ENCODE data around the gene MST1. TPM values are rescaled to one million over a fixed set of nuclear protein-coding genes. Genes with fewer than 3 reads are reported as not detected.

Gene MST1
- total and polyA plus RNA-seq, 5 experiments from 2014 or later = 0.29 to 13.7 (median 1.1) TPM

DNA sequence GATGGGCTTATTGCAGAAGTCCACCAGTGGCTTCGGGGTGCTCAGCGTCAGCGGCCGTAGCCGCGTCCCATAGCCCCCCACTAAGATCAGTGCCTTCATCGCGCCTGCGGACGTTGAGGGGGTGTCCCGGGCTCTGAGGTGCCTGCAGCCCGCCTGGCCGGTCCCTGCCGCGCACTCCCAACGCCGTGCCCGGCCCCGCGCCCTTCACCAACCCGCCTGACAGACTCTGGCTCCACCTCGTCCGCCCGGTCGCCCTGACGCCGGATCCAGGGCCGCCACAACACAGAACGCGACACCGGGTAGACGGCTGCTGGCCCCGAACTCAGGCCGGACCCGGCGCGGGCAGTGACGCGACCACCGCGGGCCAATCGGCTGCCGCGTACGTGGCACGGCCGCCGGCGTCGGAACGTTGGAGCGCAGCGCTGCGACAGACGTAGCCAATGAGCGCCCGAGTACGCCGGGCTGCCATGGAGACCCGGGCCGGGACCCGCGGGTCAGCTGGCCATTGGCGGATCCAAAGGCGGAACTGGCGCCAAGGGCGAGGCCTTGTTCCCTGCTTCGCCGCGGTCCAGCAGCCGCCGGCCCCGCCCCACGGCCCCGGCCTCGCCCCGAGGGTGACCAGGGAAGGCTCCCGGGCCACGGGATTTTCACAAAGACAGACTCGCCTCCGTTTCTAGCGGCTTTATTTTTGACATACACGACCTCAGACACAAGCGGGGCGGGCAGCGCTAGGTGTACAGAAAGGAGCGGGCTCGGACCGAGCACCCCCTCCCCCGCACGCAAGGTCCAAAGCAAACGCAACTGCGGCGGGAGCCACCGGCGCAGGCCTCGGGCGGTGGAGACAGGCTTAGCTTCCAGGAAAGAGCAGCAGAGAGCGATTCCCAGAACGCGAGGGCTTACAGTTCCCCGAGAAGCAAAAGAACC is 34.6 kb upstream of the MST1 start, which contains the start of gene GMPPB:
Gene GMPPB (minus strand): TSS at position 324 of the 924 bp plus-strand sequence. CDS start 225 bp downstream, at position 99.
- Mint-ChIP-seq H3K36me3 (peaks cover 0 to 8% (median 0%) of the 10 kb centered on the region in 3 donors), H3K9me3 (no peaks in the 10 kb centered on the region), H3K27me3 (no peaks in the 10 kb centered on the region), H3K27ac (peak within 1 kb of the TSS; percentile 80 to 98 (median 96)), H3K4me3 (peak within 1 kb of the TSS; percentile 87 to 97 (median 93)), H3K4me1 (peaks cover 16 to 41% (median 37%) of the 10 kb centered on the region in 4 donors)
- POLR2A ChIA-PET = interaction anchor here (0.6 to 2.6 kb wide), 9 partner anchors 9 to 295 kb away, joined by 3 to 7 read pairs (median 4); partner anchors contain the start of genes INKA1, NICN1 and RBM6
- ATAC-seq = peak; percentile 76
- peak; percentile 85 to 93 (median 88) for DNase-seq

DNA sequence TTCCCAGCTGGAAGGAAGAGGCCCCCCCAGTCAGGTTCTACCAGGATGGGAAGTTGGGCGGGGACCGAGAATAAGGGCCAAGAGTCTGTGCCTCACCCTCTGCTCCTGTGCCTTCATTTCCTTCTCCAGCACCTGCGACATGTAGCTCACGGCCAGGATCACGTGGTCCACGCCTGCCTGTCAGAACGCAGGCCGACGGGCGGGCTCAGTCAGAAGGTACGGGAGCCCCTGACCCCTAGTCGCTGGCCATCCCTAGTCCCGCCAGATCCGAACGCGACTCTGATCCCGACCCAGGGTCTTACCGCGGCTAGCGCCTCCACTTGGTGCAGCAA is 34.0 kb upstream of the MST1 start:
- Mint-ChIP-seq H3K36me3 (peaks cover 0 to 6% (median 0%) of the 10 kb centered on the region in 3 donors), H3K27me3 (no peaks in the 10 kb centered on the region), H3K27ac (peak overlapping the region; percentile 80 to 98 (median 96)), H3K4me1 (peaks cover 20 to 47% (median 43%) of the 10 kb centered on the region in 4 donors), H3K4me3 (peak overlapping the region; percentile 87 to 97 (median 93)), H3K9me3 (no peaks in the 10 kb centered on the region)
- ATAC-seq (peak; percentile 15 to 22), DNase-seq (peak; percentile 35 to 74 (median 50))
- POLR2A ChIA-PET = interaction anchor here (0.6 to 2.6 kb wide), 9 partner anchors 9 to 294 kb away, joined by 3 to 7 read pairs (median 4); partner anchors contain the start of genes INKA1, NICN1 and RBM6

GRCh38 chr3:49722896-49723295 is 33.6 kb upstream of the MST1 start:
- Mint-ChIP-seq H3K9me3 (no peaks in the 10 kb centered on the region), H3K36me3 (peaks cover 0 to 2% (median 0%) of the 10 kb centered on the region in 3 donors), H3K27ac (peak overlapping the region; percentile 80 to 98 (median 96)), H3K4me3 (peak overlapping the region; percentile 87 to 97 (median 93)), H3K4me1 (peaks cover 20 to 47% (median 43%) of the 10 kb centered on the region in 4 donors), H3K27me3 (no peaks in the 10 kb centered on the region)
- ATAC-seq (no peak), DNase-seq (no peak)
- POLR2A ChIA-PET = interaction anchor here (0.6 to 2.6 kb wide), 6 partner anchors 8 to 294 kb away, joined by 3 to 7 read pairs (median 3); partner anchors contain the start of genes INKA1, NICN1 and RBM6

DNA sequence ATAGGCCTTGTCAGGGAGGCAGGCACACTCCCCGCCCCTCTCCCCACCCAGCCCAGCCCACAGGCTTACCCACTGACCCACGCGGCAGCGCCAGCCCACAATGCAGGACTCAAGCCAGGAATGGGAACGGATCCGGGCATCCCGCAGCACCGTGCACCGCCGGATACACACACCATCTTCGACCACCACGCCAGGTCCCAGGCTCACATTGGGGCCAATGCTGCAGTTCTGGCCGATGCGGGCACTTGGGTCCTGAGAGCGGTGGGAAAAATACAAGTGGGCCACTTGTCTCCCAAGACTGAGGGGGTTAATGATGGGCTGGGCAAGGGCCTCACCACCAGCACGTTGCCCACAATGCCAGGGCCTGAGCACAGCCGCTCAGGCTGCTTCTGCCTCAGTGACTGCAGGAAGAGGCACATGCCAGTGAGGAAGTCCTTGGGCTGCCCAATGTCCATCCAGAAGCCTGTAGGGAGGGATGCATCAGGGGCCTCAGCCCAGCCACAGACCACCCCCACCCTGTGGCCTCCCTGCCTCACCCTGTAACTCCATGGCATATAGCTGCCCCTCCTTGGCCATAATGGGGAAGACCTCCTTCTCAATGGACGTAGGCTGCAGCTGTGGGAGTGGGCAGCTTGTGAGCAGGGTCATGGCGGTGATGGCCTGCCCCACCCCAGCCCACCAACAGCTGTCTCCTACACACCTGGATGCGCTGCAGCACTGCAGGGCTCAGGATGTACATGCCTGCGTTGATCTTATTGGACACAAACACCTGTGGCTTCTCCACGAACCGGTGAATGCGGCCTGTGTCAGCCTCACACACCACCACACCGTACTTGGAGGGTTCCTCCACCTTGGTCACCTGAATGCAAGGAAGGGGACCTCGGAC is 32.9 kb upstream of the MST1 start:
- no peak for ATAC-seq
- Mint-ChIP-seq H3K4me1 (peaks cover 20 to 49% (median 45%) of the 10 kb centered on the region in 4 donors), H3K36me3 (no peaks in the 10 kb centered on the region), H3K27me3 (no peaks in the 10 kb centered on the region), H3K4me3 (peak overlapping the region; percentile 68 to 97 (median 92)), H3K9me3 (no peaks in the 10 kb centered on the region), H3K27ac (peak overlapping the region in 9 of 10 donors; percentile 80 to 98 (median 95))
- POLR2A ChIA-PET = interaction anchor here (1.2 to 2.6 kb wide), 4 partner anchors 7 to 218 kb away, joined by 3 to 7 read pairs (median 4); partner anchors contain the start of genes INKA1 and RBM6
- DNase-seq = no peak

GRCh38 chr3:49721596-49721895 is 32.3 kb upstream of the MST1 start:
- H3K4me3 Mint-ChIP-seq = peak overlapping the region in 4 of 10 donors; percentile 45 to 93 (median 70)
- H3K9me3 Mint-ChIP-seq = no peaks in the 10 kb centered on the region
- DNase-seq (no peak), ATAC-seq (no peak)
- POLR2A ChIA-PET = interaction anchor here (1.2 to 2.6 kb wide), 3 partner anchors 9 to 627 kb away, joined by 3 to 7 read pairs (median 4); partner anchors contain the start of genes QRICH1 and RBM6
- H3K36me3 Mint-ChIP-seq = no peaks in the 10 kb centered on the region
- H3K27me3 Mint-ChIP-seq = no peaks in the 10 kb centered on the region
- H3K27ac Mint-ChIP-seq = peak overlapping the region in 5 of 10 donors; percentile 16 to 91 (median 67)
- peaks cover 20 to 49% (median 45%) of the 10 kb centered on the region in 4 donors for H3K4me1 Mint-ChIP-seq

GRCh38 chr3:49720855-49721595 is 31.8 kb upstream of the MST1 start:
- Mint-ChIP-seq H3K4me1 (peaks cover 20 to 49% (median 45%) of the 10 kb centered on the region in 4 donors), H3K9me3 (no peaks in the 10 kb centered on the region), H3K27me3 (no peaks in the 10 kb centered on the region), H3K36me3 (no peaks in the 10 kb centered on the region), H3K27ac (peak overlapping the region; percentile 13 to 91 (median 56)), H3K4me3 (peak overlapping the region in 9 of 10 donors; percentile 12 to 93 (median 47))
- DNase-seq = no peak
- POLR2A ChIA-PET = interaction anchor here (0.7 to 2.6 kb wide), 6 partner anchors 9 to 627 kb away, joined by 3 to 7 read pairs (median 4); partner anchors contain the start of genes IP6K1, QRICH1 and RBM6
- ATAC-seq = no peak

DNA sequence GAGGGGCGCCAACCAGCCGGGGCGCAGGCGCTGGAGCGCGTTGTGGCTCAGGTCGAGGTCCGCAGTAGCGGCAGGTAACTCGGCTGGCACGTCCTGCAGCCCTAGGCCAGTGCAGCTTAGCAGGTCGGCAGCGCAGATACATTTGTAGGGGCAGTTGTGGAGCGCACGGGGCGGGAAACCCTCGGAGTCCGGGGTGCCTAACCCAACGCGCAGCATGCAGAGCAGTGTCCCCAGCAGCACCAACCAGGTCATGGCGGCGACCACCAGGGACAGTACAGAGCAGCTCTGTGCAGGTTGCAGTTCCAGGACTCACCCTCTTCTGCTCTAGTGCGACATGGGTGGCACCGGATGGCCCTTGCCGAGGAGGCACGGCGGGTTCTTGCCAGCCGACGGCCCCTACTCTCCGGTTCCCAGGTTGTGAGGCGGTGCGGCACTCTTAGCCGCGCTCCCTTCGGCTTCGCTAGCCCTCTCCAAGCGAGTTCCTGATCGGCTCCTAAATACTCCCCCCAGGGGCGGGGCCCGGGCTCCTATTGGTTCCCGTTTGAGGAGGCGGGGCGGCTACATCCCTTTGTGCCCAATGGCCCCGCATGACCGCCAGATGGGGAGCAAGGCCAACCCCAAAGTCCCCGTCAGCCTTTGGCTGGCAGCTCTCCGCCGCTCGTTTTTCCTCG is 30.1 kb upstream of the MST1 start, which contains the start of gene AMIGO3:
Gene AMIGO3 (minus strand): TSS at position 471 of the 671 bp plus-strand sequence. CDS start 219 bp downstream, at position 252.
- Mint-ChIP-seq H3K4me3 (peak within 1 kb of the TSS; percentile 89 to 95 (median 92)), H3K36me3 (no peaks in the 10 kb centered on the region), H3K27ac (peak within 1 kb of the TSS; percentile 84 to 97 (median 94)), H3K27me3 (no peaks in the 10 kb centered on the region), H3K9me3 (no peaks in the 10 kb centered on the region), H3K4me1 (peaks cover 22 to 48% (median 43%) of the 10 kb centered on the region in 4 donors)
- POLR2A ChIA-PET = interaction anchor here (0.7 to 1.7 kb wide), 14 partner anchors 13 to 574 kb away, joined by 3 to 9 read pairs (median 4); partner anchors contain the start of genes INKA1, IP6K1, RBM6 and UBA7
- DNase-seq (peak; percentile 83 to 95 (median 88)), ATAC-seq (peak; percentile 77 to 82)

GRCh38 chr3:49718858-49719213 is 29.6 kb upstream of the MST1 start:
- H3K9me3 Mint-ChIP-seq = no peaks in the 10 kb centered on the region
- no peak for ATAC-seq
- POLR2A ChIA-PET = interaction anchor here (0.8 to 1.7 kb wide), 10 partner anchors 12 to 221 kb away, joined by 3 to 9 read pairs (median 4); partner anchors contain the start of genes INKA1, IP6K1, RBM6 and UBA7
- H3K27me3 Mint-ChIP-seq = no peaks in the 10 kb centered on the region
- H3K36me3 Mint-ChIP-seq = no peaks in the 10 kb centered on the region
- H3K4me1 Mint-ChIP-seq = peaks cover 22 to 49% (median 39%) of the 10 kb centered on the region in 4 donors
- no peak for DNase-seq
- peak overlapping the region in 9 of 10 donors; percentile 72 to 97 (median 93) for H3K27ac Mint-ChIP-seq
- H3K4me3 Mint-ChIP-seq = peak overlapping the region; percentile 89 to 95 (median 92)

DNA sequence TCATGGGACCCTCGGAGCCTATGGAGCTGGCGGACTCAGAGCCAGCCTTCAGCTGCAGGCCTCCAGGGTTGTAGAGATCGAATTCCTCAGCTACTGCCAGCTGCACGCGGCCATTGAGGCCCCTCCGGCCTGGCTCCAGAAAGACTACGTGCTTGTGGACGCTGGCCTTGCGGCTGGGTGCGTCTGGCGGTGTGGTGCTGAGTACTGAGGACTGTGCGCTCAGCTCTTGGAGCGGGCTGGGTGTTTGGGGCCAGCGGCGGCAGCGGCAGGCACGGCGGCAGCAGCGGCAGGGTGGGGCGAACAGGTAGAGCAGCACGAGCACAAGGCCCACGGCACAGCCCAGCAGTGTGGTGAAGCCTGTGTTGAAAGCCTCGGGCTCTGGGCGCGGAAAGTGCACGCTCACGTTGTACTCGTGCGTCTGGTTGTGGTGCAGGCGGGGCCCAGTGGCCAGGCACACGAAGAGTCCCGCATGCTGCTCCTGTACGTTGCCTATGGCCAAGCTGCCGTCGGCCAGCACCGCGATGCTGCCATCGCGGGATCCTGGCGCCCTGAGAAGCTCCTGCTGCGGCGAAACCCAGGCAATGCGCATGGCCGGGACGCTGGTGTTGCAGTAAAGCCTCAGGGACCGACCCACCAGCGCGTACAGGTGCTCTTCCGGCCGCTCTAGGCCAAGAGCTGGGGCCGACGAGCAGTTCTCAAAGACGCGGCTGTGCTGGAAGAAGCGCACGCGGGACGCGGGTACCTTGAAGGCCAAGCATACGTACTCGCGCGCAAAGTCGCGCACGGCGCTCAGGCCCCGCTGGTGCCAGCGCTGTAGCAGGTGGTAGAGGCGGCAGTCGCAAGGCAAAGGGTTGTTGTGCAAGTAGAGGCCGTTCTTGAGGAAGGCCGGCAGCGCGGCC is 28.9 kb upstream of the MST1 start:
- H3K27me3 Mint-ChIP-seq = no peaks in the 10 kb centered on the region
- no peak for ATAC-seq
- H3K27ac Mint-ChIP-seq = peak overlapping the region in 7 of 10 donors; percentile 60 to 96 (median 84)
- no peaks in the 10 kb centered on the region for H3K9me3 Mint-ChIP-seq
- POLR2A ChIA-PET = interaction anchor here (0.9 to 1.7 kb wide), 4 partner anchors 68 to 222 kb away, joined by 3 to 9 read pairs (median 4); partner anchors contain the start of genes INKA1, IP6K1 and RBM6
- no peaks in the 10 kb centered on the region for H3K36me3 Mint-ChIP-seq
- H3K4me3 Mint-ChIP-seq = peak overlapping the region; percentile 89 to 95 (median 92)
- H3K4me1 Mint-ChIP-seq = peaks cover 20 to 49% (median 38%) of the 10 kb centered on the region in 4 donors
- DNase-seq = no peak

All from naive thymus-derived CD8-positive, alpha-beta T cell (primary cell).